ENCODE results near the gene N4BP2. TPM values are rescaled to one million over a fixed set of nuclear protein-coding genes. Genes with fewer than 3 reads are reported as not detected.
"Not testable (repeated sequence)": the region's sequence is repeated elsewhere in the genome, so short reads cannot be mapped to it uniquely, and the experiment has no call there.

The N4BP2 gene
- total RNA-seq, 1 experiment from 2014 or later = 7.0 TPM

GRCh38 chr4:40114206-40114605, 57.6 kb downstream of the N4BP2 start:
- Histone ChIP-seq H3K36me3 (no peaks in the 10 kb centered on the region), H3K27ac (no peak overlapping the region), H3K4me3 (no peak overlapping the region), H3K27me3 (replicated peaks) (no peaks in the 10 kb centered on the region), H3K4me1 (replicated peaks) (no peaks in the 10 kb centered on the region), H3K9me3 (replicated peaks) (no peaks in the 10 kb centered on the region)
- no peak for DNase-seq (ENCODE audit: low read depth in 1 of 2, low spot score in 2 of 2)

- Histone ChIP-seq H3K9me3 (replicated peaks) (no peaks in the 10 kb centered on the region), H3K4me3 (no peak overlapping the region), H3K27ac (no peak overlapping the region), H3K27me3 (replicated peaks) (no peaks in the 10 kb centered on the region), H3K4me1 (replicated peaks) (peaks cover 3% of the 10 kb centered on the region; the same call in 1 of the 2 replicates), H3K36me3 (no peaks in the 10 kb centered on the region)
- no peak for DNase-seq (ENCODE audit: low read depth in 1 of 2, low spot score in 2 of 2)
Measured at GRCh38 chr4:40118861-40119260, 62.2 kb downstream of the N4BP2 start.

- Histone ChIP-seq H3K9me3 (replicated peaks) (no peaks in the 10 kb centered on the region), H3K36me3 (no peaks in the 10 kb centered on the region), H3K27ac (no peak overlapping the region), H3K4me1 (replicated peaks) (peaks cover 3% of the 10 kb centered on the region; the same call in 1 of the 2 replicates), H3K4me3 (no peak overlapping the region), H3K27me3 (replicated peaks) (no peaks in the 10 kb centered on the region)
- DNase-seq (ENCODE audit: low read depth in 1 of 2, low spot score in 2 of 2) = no peak
Measured at GRCh38 chr4:40119344-40119743, 62.7 kb downstream of the N4BP2 start.

- Histone ChIP-seq H3K9me3 (replicated peaks) (no peaks in the 10 kb centered on the region), H3K36me3 (no peaks in the 10 kb centered on the region), H3K4me3 (no peak overlapping the region), H3K27me3 (replicated peaks) (no peaks in the 10 kb centered on the region), H3K4me1 (replicated peaks) (peaks cover 3% of the 10 kb centered on the region; the same call in 1 of the 2 replicates), H3K27ac (no peak overlapping the region)
- DNase-seq (ENCODE audit: low read depth in 1 of 2, low spot score in 2 of 2) = peak in 1 of 2 experiments; percentile 9
Measured at GRCh38 chr4:40121515-40121914, 64.9 kb downstream of the N4BP2 start.

- H3K27ac ChIP-seq = no peak overlapping the region
- peaks cover 3% of the 10 kb centered on the region; the same call in 1 of the 2 replicates for H3K4me1 ChIP-seq (replicated peaks)
- no peaks in the 10 kb centered on the region for H3K9me3 ChIP-seq (replicated peaks)
- H3K4me3 ChIP-seq = no peak overlapping the region
- DNase-seq (ENCODE audit: low read depth in 1 of 2, low spot score in 2 of 2) = no peak
- H3K36me3 ChIP-seq = no peaks in the 10 kb centered on the region
- no peaks in the 10 kb centered on the region for H3K27me3 ChIP-seq (replicated peaks)
Measured at GRCh38 chr4:40122941-40123340, 66.3 kb downstream of the N4BP2 start.

- no peak overlapping the region for H3K27ac ChIP-seq
- DNase-seq (ENCODE audit: low read depth in 1 of 2, low spot score in 2 of 2) = no peak
Measured at GRCh38 chr4:40124690-40125089, 68.0 kb downstream of the N4BP2 start.

GRCh38 chr4:40130401-40131036, 73.9 kb downstream of the N4BP2 start:
- no peak for DNase-seq (ENCODE audit: low read depth in 1 of 2, low spot score in 2 of 2)
- no peak overlapping the region for H3K27ac ChIP-seq
- no peaks in the 10 kb centered on the region for H3K27me3 ChIP-seq (replicated peaks)
- H3K4me1 ChIP-seq (replicated peaks) = no peaks in the 10 kb centered on the region
- H3K36me3 ChIP-seq = no peaks in the 10 kb centered on the region
- no peaks in the 10 kb centered on the region for H3K9me3 ChIP-seq (replicated peaks)
- H3K4me3 ChIP-seq = no peak overlapping the region

More at GRCh38 chr4:40124690-40125089, 68.0 kb downstream of the N4BP2 start:
- Histone ChIP-seq H3K4me3 (no peak overlapping the region), H3K27me3 (replicated peaks) (no peaks in the 10 kb centered on the region), H3K36me3 (no peaks in the 10 kb centered on the region), H3K9me3 (replicated peaks) (no peaks in the 10 kb centered on the region), H3K4me1 (replicated peaks) (peaks cover 3% of the 10 kb centered on the region; the same call in 1 of the 2 replicates)

GRCh38 chr4:40132816-40133215, 76.2 kb downstream of the N4BP2 start:
- Histone ChIP-seq H3K4me3 (no peak overlapping the region), H3K27ac (no peak overlapping the region), H3K9me3 (replicated peaks) (no peaks in the 10 kb centered on the region), H3K27me3 (replicated peaks) (no peaks in the 10 kb centered on the region), H3K4me1 (replicated peaks) (no peaks in the 10 kb centered on the region), H3K36me3 (no peaks in the 10 kb centered on the region)
- no peak for DNase-seq (ENCODE audit: low read depth in 1 of 2, low spot score in 2 of 2)

GRCh38 chr4:40134206-40134917, 77.7 kb downstream of the N4BP2 start:
- Histone ChIP-seq H3K27ac (no peak overlapping the region), H3K9me3 (replicated peaks) (no peaks in the 10 kb centered on the region), H3K4me1 (replicated peaks) (no peaks in the 10 kb centered on the region), H3K27me3 (replicated peaks) (no peaks in the 10 kb centered on the region), H3K4me3 (no peak overlapping the region), H3K36me3 (no peaks in the 10 kb centered on the region)
- DNase-seq (ENCODE audit: low read depth in 1 of 2, low spot score in 2 of 2) = no peak

- not testable (repeated sequence) for H3K27me3 ChIP-seq (replicated peaks); DNase-seq (ENCODE audit: low read depth in 1 of 2, low spot score in 2 of 2); H3K9me3 ChIP-seq (replicated peaks); H3K4me3 ChIP-seq; H3K4me1 ChIP-seq (replicated peaks); H3K36me3 ChIP-seq; H3K27ac ChIP-seq
Measured at GRCh38 chr4:40136202-40136601, 79.6 kb downstream of the N4BP2 start.

- no peak for DNase-seq (ENCODE audit: low read depth in 1 of 2, low spot score in 2 of 2)
- H3K4me1 ChIP-seq (replicated peaks) = no peaks in the 10 kb centered on the region
- H3K4me3 ChIP-seq = no peak overlapping the region
- H3K27me3 ChIP-seq (replicated peaks) = no peaks in the 10 kb centered on the region
- H3K27ac ChIP-seq = no peak overlapping the region
- H3K36me3 ChIP-seq = no peaks in the 10 kb centered on the region
- H3K9me3 ChIP-seq (replicated peaks) = no peaks in the 10 kb centered on the region
Measured at GRCh38 chr4:40140196-40140595, 83.5 kb downstream of the N4BP2 start.

GRCh38 chr4:40140597-40140996, 83.9 kb downstream of the N4BP2 start:
- H3K4me1 ChIP-seq (replicated peaks); H3K27me3 ChIP-seq (replicated peaks); DNase-seq (ENCODE audit: low read depth in 1 of 2, low spot score in 2 of 2); H3K27ac ChIP-seq; H3K36me3 ChIP-seq; H3K4me3 ChIP-seq; H3K9me3 ChIP-seq (replicated peaks): not testable (repeated sequence)

GRCh38 chr4:40143926-40144508, 87.4 kb downstream of the N4BP2 start:
- H3K4me1 ChIP-seq (replicated peaks) = no peaks in the 10 kb centered on the region
- no peaks in the 10 kb centered on the region for H3K27me3 ChIP-seq (replicated peaks)
- no peaks in the 10 kb centered on the region for H3K9me3 ChIP-seq (replicated peaks)
- no peaks in the 10 kb centered on the region for H3K36me3 ChIP-seq
- no peak overlapping the region for H3K27ac ChIP-seq
- no peak overlapping the region for H3K4me3 ChIP-seq
- DNase-seq (ENCODE audit: low read depth in 1 of 2, low spot score in 2 of 2) = no peak

- Histone ChIP-seq H3K36me3 (no peaks in the 10 kb centered on the region), H3K27me3 (replicated peaks) (no peaks in the 10 kb centered on the region), H3K27ac (no peak overlapping the region), H3K4me3 (no peak overlapping the region), H3K9me3 (replicated peaks) (no peaks in the 10 kb centered on the region), H3K4me1 (replicated peaks) (no peaks in the 10 kb centered on the region)
- no peak for DNase-seq (ENCODE audit: low read depth in 1 of 2, low spot score in 2 of 2)
Measured at GRCh38 chr4:40144716-40145115, 88.1 kb downstream of the N4BP2 start.

All from SJSA1 (cell line).